ENCODE data around the gene LRBA.
"Not testable (repeated sequence)": the region's sequence is repeated elsewhere in the genome, so short reads cannot be mapped to it uniquely, and the experiment has no call there.

LRBA gene

GRCh38 chr4:150395872-150396271 lies 619.2 kb downstream of the LRBA start:
- DNase-seq (ENCODE audit: low read depth) = no peak
- TF ChIP-seq, protein P1, sequence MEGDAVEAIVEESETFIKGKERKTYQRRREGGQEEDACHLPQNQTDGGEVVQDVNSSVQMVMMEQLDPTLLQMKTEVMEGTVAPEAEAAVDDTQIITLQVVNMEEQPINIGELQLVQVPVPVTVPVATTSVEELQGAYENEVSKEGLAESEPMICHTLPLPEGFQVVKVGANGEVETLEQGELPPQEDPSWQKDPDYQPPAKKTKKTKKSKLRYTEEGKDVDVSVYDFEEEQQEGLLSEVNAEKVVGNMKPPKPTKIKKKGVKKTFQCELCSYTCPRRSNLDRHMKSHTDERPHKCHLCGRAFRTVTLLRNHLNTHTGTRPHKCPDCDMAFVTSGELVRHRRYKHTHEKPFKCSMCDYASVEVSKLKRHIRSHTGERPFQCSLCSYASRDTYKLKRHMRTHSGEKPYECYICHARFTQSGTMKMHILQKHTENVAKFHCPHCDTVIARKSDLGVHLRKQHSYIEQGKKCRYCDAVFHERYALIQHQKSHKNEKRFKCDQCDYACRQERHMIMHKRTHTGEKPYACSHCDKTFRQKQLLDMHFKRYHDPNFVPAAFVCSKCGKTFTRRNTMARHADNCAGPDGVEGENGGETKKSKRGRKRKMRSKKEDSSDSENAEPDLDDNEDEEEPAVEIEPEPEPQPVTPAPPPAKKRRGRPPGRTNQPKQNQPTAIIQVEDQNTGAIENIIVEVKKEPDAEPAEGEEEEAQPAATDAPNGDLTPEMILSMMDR (conservative IDR thresholded peaks at IDR 0.05; ENCODE audit: low read depth, low read length) = no peak
- no peak overlapping the region for H3K4me3 ChIP-seq (ENCODE audit: low read depth, low read length)

DNA sequence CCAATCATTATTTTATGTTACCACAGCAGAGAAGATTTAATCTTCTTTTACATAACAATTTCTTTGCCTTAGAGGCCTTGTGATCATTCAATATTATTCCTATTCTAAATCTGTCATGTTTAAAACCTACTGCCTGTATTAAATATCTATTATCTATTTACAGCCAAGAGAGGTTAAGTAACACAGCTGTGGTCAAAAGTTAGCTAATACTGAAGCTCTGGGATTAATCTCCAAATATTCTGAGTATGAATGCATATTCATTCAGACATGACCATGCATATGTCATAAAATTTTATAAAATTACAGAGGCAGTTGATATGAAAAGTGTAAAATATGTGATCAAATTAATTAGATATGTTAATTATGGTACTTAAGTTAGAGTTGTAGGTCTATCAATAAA lies 621.0 kb downstream of the LRBA start:
- no peak overlapping the region for H3K4me3 ChIP-seq (ENCODE audit: low read depth, low read length)
- no peak for DNase-seq (ENCODE audit: low read depth)
- TF ChIP-seq, protein P1 (conservative IDR thresholded peaks at IDR 0.05; ENCODE audit: low read depth, low read length) = no peak

DNA sequence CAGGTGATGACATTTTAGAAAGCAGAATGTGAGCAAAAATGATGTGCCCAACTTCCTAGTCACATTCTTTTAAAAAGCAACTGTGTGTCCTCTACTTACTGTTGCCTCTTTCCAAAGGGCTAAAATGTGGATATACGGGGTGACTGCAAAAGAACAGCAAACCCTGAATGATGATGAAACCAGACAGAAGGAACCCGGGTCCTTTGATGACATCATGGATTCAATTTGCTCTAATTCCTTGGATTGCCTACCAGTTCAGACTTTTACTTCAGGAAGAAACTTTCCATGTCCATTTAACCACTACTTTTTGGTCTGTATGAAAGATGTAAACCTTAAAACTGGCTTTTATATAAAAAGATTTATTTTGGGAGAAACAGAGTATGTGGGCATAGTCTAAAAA lies 624.0 kb downstream of the LRBA start:
- H3K4me3 ChIP-seq (ENCODE audit: low read depth, low read length) = no peak overlapping the region
- no peak for DNase-seq (ENCODE audit: low read depth)
- TF ChIP-seq, protein P1 (conservative IDR thresholded peaks at IDR 0.05; ENCODE audit: low read depth, low read length) = no peak

DNA sequence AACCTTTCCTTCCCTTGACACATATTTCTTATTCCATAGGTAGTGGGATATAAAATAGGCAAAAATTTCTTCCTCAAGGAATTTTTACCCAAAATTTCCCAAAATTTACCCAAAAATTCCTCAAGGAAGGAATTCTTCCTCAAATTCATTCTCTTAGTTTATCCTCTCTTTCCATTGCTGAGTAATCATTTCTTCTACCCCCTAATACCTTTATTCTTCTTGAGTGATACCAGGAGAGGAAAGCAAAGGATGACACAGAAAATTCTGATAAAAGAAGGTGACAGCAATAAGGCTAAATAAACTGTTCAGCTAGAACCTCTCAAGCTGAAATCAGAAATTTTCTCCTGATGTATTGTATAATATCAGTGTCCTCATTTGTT lies 624.6 kb downstream of the LRBA start:
- no peak overlapping the region for H3K4me3 ChIP-seq (ENCODE audit: low read depth, low read length)
- no peak for DNase-seq (ENCODE audit: low read depth)
- TF ChIP-seq, protein P1 (conservative IDR thresholded peaks at IDR 0.05; ENCODE audit: low read depth, low read length) = no peak

DNA sequence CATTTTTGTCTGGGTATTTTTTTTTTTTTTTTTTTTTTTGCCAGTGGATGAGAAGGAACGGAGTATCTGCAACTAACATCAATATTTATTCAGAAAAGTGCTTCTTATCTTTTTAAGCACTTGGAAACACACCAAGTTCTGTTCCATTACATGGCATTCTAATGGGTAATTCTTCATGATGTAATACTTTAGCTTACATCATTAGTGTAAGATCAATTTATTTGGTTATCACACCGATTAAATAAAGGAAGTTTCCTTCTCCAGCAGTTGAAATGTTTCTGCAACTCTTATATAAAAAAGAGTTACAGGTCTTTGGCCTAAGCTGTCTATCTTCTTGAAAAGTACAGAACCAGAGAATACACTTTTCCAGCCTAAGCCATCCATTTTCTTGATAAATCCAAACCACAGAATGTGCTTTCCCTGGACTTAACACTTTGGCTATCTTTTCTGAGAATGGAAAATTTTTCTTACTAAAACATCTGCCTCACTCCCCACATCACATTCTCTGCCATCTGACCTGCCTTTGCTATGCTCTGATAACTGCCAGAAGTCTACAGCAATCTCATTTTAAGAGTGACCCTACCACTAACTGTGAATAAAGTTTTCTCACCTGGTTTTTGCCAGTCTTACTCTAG lies 625.1 kb downstream of the LRBA start:
- DNase-seq (ENCODE audit: low read depth) = peak; percentile 57
- H3K4me3 ChIP-seq (ENCODE audit: low read depth, low read length) = no peak overlapping the region
- TF ChIP-seq, protein P1 (conservative IDR thresholded peaks at IDR 0.05; ENCODE audit: low read depth, low read length) = no peak

GRCh38 chr4:150387981-150388380 lies 627.1 kb downstream of the LRBA start:
- DNase-seq (ENCODE audit: low read depth) = no peak
- TF ChIP-seq, protein P1 (conservative IDR thresholded peaks at IDR 0.05; ENCODE audit: low read depth, low read length) = no peak
- no peak overlapping the region for H3K4me3 ChIP-seq (ENCODE audit: low read depth, low read length)

DNA sequence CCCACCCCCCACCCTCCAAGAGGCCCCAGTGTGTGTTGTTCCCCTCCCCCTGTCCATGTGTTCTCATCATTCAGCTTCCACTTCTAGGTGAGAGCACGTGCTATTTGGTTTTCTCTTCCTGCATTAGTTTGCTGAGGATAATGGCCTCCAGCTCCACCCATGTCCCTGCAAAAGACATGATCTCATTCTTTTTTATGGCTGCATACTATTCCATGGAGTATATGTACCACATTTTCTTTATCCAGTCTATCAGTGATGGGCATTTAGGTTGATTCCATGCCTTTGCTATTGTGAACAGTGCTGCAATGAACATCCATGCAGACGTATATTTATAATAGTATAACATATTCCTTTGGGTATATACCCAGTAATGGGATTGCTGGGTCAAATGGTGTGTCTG lies 628.7 kb downstream of the LRBA start:
- H3K4me3 ChIP-seq (ENCODE audit: low read depth, low read length); DNase-seq (ENCODE audit: low read depth): not testable (repeated sequence)

All from choroid plexus epithelial cell (primary cell).